ENCODE measurements around the gene CACNA1H. TPM values are rescaled to one million over a fixed set of nuclear protein-coding genes. Genes with fewer than 3 reads are reported as not detected.

The CACNA1H gene
- total and polyA plus RNA-seq, 2 of the 8 experiments (the other 6 are each of a cell fraction or from before 2014, with no cell fraction given): 14.0 to 28.7 TPM

DNA sequence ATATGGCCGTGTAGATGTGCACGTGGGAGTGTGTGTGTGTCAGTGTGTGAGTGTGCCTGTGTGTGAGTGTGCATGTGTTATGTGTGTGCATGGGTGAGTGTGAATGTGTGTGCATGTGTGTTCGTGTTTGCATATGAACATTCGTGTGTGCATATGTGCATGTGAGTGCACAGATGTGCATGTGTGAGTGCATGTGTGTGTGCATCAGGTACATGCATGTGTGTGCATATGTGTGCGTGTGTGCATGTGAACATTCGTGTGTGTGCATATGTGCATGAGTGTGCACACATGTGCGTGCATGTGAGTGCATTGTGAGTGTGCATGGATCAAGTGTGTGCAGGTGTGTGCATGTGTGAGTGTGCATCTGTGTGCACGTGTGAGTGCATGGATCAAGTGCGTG is 85.1 kb downstream of the CACNA1H start:
- Histone ChIP-seq H2BK15ac (ENCODE audit: low read length) (peak overlapping the region; percentile 11; the same call in 1 of the 2 replicates), H3K4ac (replicated peaks; ENCODE audit: insufficient read length, low read depth, low read length) (peak overlapping the region; percentile 27), H3K23me2 (ENCODE audit: low read depth, low read length) (no peaks in the 10 kb centered on the region), H3K9ac (replicated peaks in 1 of 4; ENCODE audit: extremely low read depth in 1 of 4, low read depth in 3 of 4, low read length in 3 of 4) (peak overlapping the region in 1 of 4 experiments; percentile 32; a peak in 1 of 7 replicates), H2BK120ac (replicated peaks; ENCODE audit: low read depth, low read length) (no peak overlapping the region), H3K9me3 (ENCODE audit: insufficient read depth in 2 of 2, low read depth in 1 of 2, low read length in 1 of 2) (no peaks in the 10 kb centered on the region), H4K5ac (ENCODE audit: insufficient read length, low read depth, low read length) (no peak overlapping the region), H2BK12ac (ENCODE audit: low read depth, low read length) (peak overlapping the region; percentile 56; the same call in 1 of the 2 replicates), H3K4me1 (replicated peaks in 1 of 4; ENCODE audit: control insufficient read depth in 3 of 4, insufficient read depth in 4 of 4, low read length in 3 of 4) (peaks cover 0 to 2% (median 0%) of the 10 kb centered on the region in 4 experiments; a peak in 1 of 7 replicates), H3K56ac (replicated peaks; ENCODE audit: insufficient read length, low read depth, low read length) (no peak overlapping the region), H4K20me1 (replicated peaks in 1 of 2; ENCODE audit: control insufficient read depth in 1 of 2, insufficient read depth in 2 of 2, low read length in 2 of 2) (peaks cover 0 to 4% of the 10 kb centered on the region in 2 experiments), H3K4me3 (ENCODE audit: extremely low read depth in 1 of 4, insufficient read depth in 2 of 4, low read depth in 3 of 4, low read length in 4 of 4) (no peak overlapping the region), H2AK5ac (ENCODE audit: low read depth, low read length) (peak overlapping the region; percentile 98), H3K4me2 (ENCODE audit: insufficient read depth in 1 of 2, low read depth in 2 of 2, low read length in 2 of 2) (no peak overlapping the region), H2BK20ac (ENCODE audit: low read length) (no peak overlapping the region), H3K27ac (ENCODE audit: low read depth, low read length) (no peak overlapping the region), H3K14ac (ENCODE audit: insufficient read length) (peak overlapping the region; percentile 93), H3K36me3 (ENCODE audit: control insufficient read depth in 2 of 4, insufficient read depth in 4 of 4, low read length in 3 of 4) (no peaks in the 10 kb centered on the region), H3K79me1 (ENCODE audit: low read depth, low read length) (no peaks in the 10 kb centered on the region), H2AFZ (ENCODE audit: low read length) (no peak overlapping the region), H3K23ac (ENCODE audit: insufficient read length) (no peak overlapping the region), H3K79me2 (ENCODE audit: control insufficient read depth in 1 of 2, insufficient read depth in 2 of 2, low read length in 2 of 2) (no peaks in the 10 kb centered on the region), H2BK5ac (ENCODE audit: low read depth, low read length) (no peak overlapping the region), H4K91ac (replicated peaks; ENCODE audit: insufficient read length, low read length) (no peak overlapping the region), H3K27me3 (replicated peaks in 1 of 4; ENCODE audit: control insufficient read depth in 3 of 4, extremely low read depth in 1 of 4, insufficient read depth in 3 of 4, low read length in 3 of 4) (peaks cover 0 to 4% (median 0%) of the 10 kb centered on the region in 4 experiments; a peak in 1 of 7 replicates), H3K18ac (ENCODE audit: extremely low read depth, low read length) (no peak overlapping the region), H4K8ac (ENCODE audit: extremely low read depth, insufficient read depth, low read length) (no peak overlapping the region)
- CTCF ChIA-PET (ENCODE audit: partially characterized antibody): interaction anchor here (0.9 kb wide), 1 partner anchor 135 kb away, joined by 3 read pairs; no protein-coding TSS in a partner anchor
- POLR2A ChIA-PET (ENCODE audit: partially characterized antibody): no interaction called here
- DNase-seq (ENCODE audit: low read depth in 1 of 2, low spot score in 2 of 2) (no peak), FAIRE-seq (no peak)
- 80% methylated on average over 9 of the region's 9 CpGs; no CpG with 5 or more reads in 1 of the 2 experiments for WGBS, 2 experiments (ENCODE audit: extremely low coverage in 1 of 2, insufficient coverage in 1 of 2, insufficient read length in 1 of 2, insufficient replicate concordance in 2 of 2, low coverage in 1 of 2, low lambda C conversion rate in 2 of 2, missing lambda C conversion rate in 1 of 2)
- TF ChIP-seq BRCA1 (IDR thresholded peaks at IDR 0.05; ENCODE audit: low read depth, low read length) (no peak), POLR2A (IDR thresholded peaks at IDR 0.05; ENCODE audit: control extremely low read depth in 1 of 2, low read depth in 2 of 2, low read length in 2 of 2) (no peak), SIN3A (conservative IDR thresholded peaks at IDR 0.05 in 1 of 2, IDR thresholded peaks at IDR 0.05 in 1 of 2; ENCODE audit: low read depth in 1 of 2, low read length in 2 of 2) (no peak), ZNF274 (IDR thresholded peaks at IDR 0.05; ENCODE audit: borderline replicate concordance, extremely low read depth, low read length) (no peak), RAD21 (IDR thresholded peaks at IDR 0.05 in 1 of 2, conservative IDR thresholded peaks at IDR 0.05 in 1 of 2; ENCODE audit: low read depth in 2 of 2, low read length in 2 of 2) (no peak), POU5F1 (IDR thresholded peaks at IDR 0.05; ENCODE audit: low read depth, low read length) (no peak), EGR1 (IDR thresholded peaks at IDR 0.05; ENCODE audit: borderline replicate concordance, low read depth, low read length) (no peak), BACH1 (IDR thresholded peaks at IDR 0.05; ENCODE audit: low read length) (no peak), CTCF (IDR thresholded peaks at IDR 0.05; ENCODE audit: control extremely low read depth in 1 of 3, insufficient read depth in 1 of 3, low read depth in 1 of 3, low read length in 3 of 3) (no peak), EZH2 (IDR thresholded peaks at IDR 0.05; ENCODE audit: low read depth, low read length, severe bottlenecking) (no peak), TEAD4 (IDR thresholded peaks at IDR 0.05; ENCODE audit: low read depth, low read length) (no peak), POLR2AphosphoS5 (IDR thresholded peaks at IDR 0.05; ENCODE audit: low read depth, low read length) (no peak)
